GM03348 (cell line): ENCODE data around the gene GRM5.
"Not testable (repeated sequence)": the region's sequence is repeated elsewhere in the genome, so short reads cannot be mapped to it uniquely, and the experiment has no call there.

ENCODE experiments used
- DNase-seq: peaks from one replicate; pipeline ENCODE4 v3.0.0; 2012; ENCODE audit warnings: low spot score

The GRM5 gene

GRCh38 chr11:88538098-88538497 lies 527.7 kb downstream of the GRM5 start:
- peak; percentile 40 for DNase-seq

GRCh38 chr11:88537613-88538012 lies 528.2 kb downstream of the GRM5 start:
- DNase-seq = no peak

- no peak for DNase-seq
These were observed 529.0 kb downstream of the GRM5 start for GRCh38 chr11:88536616-88537265.

GRCh38 chr11:88535916-88536547 lies 529.8 kb downstream of the GRM5 start:
- DNase-seq = peak; percentile 77

- no peak for DNase-seq
These were observed 530.5 kb downstream of the GRM5 start for GRCh38 chr11:88535266-88535665.

GRCh38 chr11:88534706-88535105 lies 531.1 kb downstream of the GRM5 start:
- not testable (repeated sequence) for DNase-seq

- DNase-seq = no peak
These were observed 531.6 kb downstream of the GRM5 start for GRCh38 chr11:88534185-88534584.

GRCh38 chr11:88533001-88533400 lies 532.8 kb downstream of the GRM5 start:
- no peak for DNase-seq

GRCh38 chr11:88531831-88532230 lies 534.0 kb downstream of the GRM5 start:
- no peak for DNase-seq

- no peak for DNase-seq
These were observed 536.4 kb downstream of the GRM5 start for GRCh38 chr11:88529426-88529825.

GRCh38 chr11:88523386-88524071 lies 542.3 kb downstream of the GRM5 start:
- peak; percentile 32 for DNase-seq

- DNase-seq = no peak
These were observed 543.0 kb downstream of the GRM5 start for GRCh38 chr11:88522624-88523385.

GRCh38 chr11:88521799-88522201 lies 544.0 kb downstream of the GRM5 start:
- DNase-seq = no peak

- DNase-seq = no peak
These were observed 544.4 kb downstream of the GRM5 start for GRCh38 chr11:88521399-88521798.

GRCh38 chr11:88520391-88520790 lies 545.4 kb downstream of the GRM5 start:
- peak; percentile 15 for DNase-seq

GRCh38 chr11:88515002-88515401 lies 550.8 kb downstream of the GRM5 start:
- no peak for DNase-seq

GRCh38 chr11:88511006-88511405 lies 554.8 kb downstream of the GRM5 start:
- no peak for DNase-seq

GRCh38 chr11:88508759-88509581 lies 556.8 kb downstream of the GRM5 start:
- DNase-seq = peak; percentile 33

GRCh38 chr11:88508418-88508758 lies 557.4 kb downstream of the GRM5 start:
- DNase-seq = no peak

- DNase-seq = no peak
These were observed 557.9 kb downstream of the GRM5 start for GRCh38 chr11:88507771-88508417.

GRCh38 chr11:88501541-88501940 lies 564.2 kb downstream of the GRM5 start:
- DNase-seq = no peak
